ENCODE data around the gene NOP16. TPM values are rescaled to one million over a fixed set of nuclear protein-coding genes. Genes with fewer than 3 reads are reported as not detected.

The NOP16 gene
- polyA plus RNA-seq, 2 of the 4 experiments (the other 2 are of a cell fraction): 90.7 to 127 TPM

DNA sequence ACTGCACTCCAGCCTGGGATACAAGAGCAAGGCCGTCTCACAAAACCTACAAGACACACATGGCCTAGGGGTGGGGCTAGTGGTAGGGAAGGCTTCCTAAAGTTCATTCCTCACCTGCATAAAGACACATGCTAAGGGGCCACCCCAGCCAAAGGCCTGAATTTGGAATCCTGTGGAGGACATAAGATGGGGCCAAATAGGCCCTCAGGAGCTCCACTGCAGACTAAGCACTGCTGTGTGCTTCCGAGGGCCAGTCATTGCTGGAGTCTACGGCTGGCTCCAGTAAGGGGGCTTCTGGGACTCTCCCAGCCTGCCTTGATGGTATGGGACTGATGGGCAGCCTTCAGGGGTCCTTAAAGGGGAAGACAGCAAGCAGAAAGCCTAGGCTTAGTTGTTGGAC lies 5.7 kb downstream of the NOP16 start (continued):
- TF ChIP-seq HEYL (CRISPR knock-in tag; IDR thresholded peaks at IDR 0.05): no peak

DNA sequence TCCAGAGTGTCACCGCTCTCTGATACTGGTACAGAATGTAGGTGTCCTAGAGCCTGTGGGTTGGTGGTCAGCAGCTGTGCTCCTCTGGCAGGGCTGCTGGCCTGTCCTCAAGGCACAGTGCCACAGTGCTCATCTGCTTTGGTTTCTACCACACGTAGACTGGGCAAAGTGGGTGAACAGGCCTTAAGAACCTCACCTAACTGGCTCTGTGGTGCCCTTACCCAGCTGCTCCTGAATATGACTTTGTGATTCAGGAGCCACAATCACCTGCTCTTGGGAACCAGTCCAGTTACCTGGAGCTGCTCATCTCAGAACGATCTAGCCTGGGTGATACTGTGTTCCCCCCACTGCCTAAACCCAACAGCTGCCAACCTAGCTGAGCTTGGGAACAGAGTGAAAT lies 6.4 kb downstream of the NOP16 start:
- no peak overlapping the region for H3K4me2 ChIP-seq
- peaks cover 7% of the 10 kb centered on the region for H3K4me1 ChIP-seq
- no peak overlapping the region for H3K4me3 ChIP-seq
- ChIA-PET POLR2A (no interaction called here), CTCF (interaction anchor here (1.3 kb wide), 1 partner anchor 848 kb away, joined by 4 read pairs; no protein-coding TSS in a partner anchor)
- ATAC-seq (peak in 1 of 2 experiments; percentile 16; a peak in 3 of 6 replicates), DNase-seq (ENCODE audit: low read depth in 1 of 2, low spot score in 1 of 2) (no peak), FAIRE-seq (no peak)
- no peaks in the 10 kb centered on the region for H3K9me3 ChIP-seq
- WGBS (ENCODE audit: missing lambda C conversion rate): 80% methylated on average over 3 of the region's 3 CpGs
- TF ChIP-seq RARB (CRISPR knock-in tag; IDR thresholded peaks at IDR 0.05) (no peak), SMC3 (IDR thresholded peaks at IDR 0.05) (no peak), FOSB (CRISPR knock-in tag; IDR thresholded peaks at IDR 0.05) (no peak), JUNB (IDR thresholded peaks at IDR 0.05) (no peak), HOXA7 (CRISPR knock-in tag; IDR thresholded peaks at IDR 0.05) (no peak), PHF8 (IDR thresholded peaks at IDR 0.05; ENCODE audit: borderline replicate concordance, low read depth) (no peak), ZSCAN20 (CRISPR knock-in tag; IDR thresholded peaks at IDR 0.05) (no peak)
- TF ChIP-seq, protein P1, sequence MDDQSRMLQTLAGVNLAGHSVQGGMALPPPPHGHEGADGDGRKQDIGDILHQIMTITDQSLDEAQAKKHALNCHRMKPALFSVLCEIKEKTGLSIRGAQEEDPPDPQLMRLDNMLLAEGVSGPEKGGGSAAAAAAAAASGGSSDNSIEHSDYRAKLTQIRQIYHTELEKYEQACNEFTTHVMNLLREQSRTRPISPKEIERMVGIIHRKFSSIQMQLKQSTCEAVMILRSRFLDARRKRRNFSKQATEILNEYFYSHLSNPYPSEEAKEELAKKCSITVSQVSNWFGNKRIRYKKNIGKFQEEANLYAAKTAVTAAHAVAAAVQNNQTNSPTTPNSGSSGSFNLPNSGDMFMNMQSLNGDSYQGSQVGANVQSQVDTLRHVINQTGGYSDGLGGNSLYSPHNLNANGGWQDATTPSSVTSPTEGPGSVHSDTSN (IDR thresholded peaks at IDR 0.05): no peak
- TF ChIP-seq, protein P2, sequence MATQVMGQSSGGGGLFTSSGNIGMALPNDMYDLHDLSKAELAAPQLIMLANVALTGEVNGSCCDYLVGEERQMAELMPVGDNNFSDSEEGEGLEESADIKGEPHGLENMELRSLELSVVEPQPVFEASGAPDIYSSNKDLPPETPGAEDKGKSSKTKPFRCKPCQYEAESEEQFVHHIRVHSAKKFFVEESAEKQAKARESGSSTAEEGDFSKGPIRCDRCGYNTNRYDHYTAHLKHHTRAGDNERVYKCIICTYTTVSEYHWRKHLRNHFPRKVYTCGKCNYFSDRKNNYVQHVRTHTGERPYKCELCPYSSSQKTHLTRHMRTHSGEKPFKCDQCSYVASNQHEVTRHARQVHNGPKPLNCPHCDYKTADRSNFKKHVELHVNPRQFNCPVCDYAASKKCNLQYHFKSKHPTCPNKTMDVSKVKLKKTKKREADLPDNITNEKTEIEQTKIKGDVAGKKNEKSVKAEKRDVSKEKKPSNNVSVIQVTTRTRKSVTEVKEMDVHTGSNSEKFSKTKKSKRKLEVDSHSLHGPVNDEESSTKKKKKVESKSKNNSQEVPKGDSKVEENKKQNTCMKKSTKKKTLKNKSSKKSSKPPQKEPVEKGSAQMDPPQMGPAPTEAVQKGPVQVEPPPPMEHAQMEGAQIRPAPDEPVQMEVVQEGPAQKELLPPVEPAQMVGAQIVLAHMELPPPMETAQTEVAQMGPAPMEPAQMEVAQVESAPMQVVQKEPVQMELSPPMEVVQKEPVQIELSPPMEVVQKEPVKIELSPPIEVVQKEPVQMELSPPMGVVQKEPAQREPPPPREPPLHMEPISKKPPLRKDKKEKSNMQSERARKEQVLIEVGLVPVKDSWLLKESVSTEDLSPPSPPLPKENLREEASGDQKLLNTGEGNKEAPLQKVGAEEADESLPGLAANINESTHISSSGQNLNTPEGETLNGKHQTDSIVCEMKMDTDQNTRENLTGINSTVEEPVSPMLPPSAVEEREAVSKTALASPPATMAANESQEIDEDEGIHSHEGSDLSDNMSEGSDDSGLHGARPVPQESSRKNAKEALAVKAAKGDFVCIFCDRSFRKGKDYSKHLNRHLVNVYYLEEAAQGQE (IDR thresholded peaks at IDR 0.05): no peak
- TF ChIP-seq, protein P3, sequence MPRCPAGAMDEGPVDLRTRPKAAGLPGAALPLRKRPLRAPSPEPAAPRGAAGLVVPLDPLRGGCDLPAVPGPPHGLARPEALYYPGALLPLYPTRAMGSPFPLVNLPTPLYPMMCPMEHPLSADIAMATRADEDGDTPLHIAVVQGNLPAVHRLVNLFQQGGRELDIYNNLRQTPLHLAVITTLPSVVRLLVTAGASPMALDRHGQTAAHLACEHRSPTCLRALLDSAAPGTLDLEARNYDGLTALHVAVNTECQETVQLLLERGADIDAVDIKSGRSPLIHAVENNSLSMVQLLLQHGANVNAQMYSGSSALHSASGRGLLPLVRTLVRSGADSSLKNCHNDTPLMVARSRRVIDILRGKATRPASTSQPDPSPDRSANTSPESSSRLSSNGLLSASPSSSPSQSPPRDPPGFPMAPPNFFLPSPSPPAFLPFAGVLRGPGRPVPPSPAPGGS (IDR thresholded peaks at IDR 0.05): no peak
- H3K27ac ChIP-seq: no peak overlapping the region

DNA sequence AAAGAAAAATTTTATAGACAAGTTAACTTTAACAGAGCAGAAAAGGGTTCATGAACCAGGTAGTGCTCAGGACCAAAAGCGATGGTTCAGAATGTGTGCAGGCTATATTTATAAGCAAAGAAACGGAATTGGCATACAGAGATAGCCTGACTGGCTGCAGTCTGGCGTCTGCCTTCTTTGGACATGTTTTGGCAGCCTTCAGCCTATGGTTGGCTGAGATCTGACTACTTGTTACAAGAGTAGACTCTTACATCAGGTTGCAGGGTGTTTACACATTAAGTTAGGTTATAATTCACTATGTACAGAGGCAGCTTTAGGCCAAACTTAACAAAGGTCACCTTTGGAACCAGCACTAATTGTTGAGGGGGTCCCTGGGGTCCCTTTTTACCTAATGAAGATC lies 7.0 kb downstream of the NOP16 start:
- TF ChIP-seq FOSB (CRISPR knock-in tag; IDR thresholded peaks at IDR 0.05): no peak
- TF ChIP-seq, protein P4, sequence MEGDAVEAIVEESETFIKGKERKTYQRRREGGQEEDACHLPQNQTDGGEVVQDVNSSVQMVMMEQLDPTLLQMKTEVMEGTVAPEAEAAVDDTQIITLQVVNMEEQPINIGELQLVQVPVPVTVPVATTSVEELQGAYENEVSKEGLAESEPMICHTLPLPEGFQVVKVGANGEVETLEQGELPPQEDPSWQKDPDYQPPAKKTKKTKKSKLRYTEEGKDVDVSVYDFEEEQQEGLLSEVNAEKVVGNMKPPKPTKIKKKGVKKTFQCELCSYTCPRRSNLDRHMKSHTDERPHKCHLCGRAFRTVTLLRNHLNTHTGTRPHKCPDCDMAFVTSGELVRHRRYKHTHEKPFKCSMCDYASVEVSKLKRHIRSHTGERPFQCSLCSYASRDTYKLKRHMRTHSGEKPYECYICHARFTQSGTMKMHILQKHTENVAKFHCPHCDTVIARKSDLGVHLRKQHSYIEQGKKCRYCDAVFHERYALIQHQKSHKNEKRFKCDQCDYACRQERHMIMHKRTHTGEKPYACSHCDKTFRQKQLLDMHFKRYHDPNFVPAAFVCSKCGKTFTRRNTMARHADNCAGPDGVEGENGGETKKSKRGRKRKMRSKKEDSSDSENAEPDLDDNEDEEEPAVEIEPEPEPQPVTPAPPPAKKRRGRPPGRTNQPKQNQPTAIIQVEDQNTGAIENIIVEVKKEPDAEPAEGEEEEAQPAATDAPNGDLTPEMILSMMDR (IDR thresholded peaks at IDR 0.05): no peak
- no peak for TF ChIP-seq EHMT2 (IDR thresholded peaks at IDR 0.05; ENCODE audit: low read depth)
- no peak for TF ChIP-seq MAFK (IDR thresholded peaks at IDR 0.05; ENCODE audit: partially characterized antibody)
- no peak for TF ChIP-seq MYC (IDR thresholded peaks at IDR 0.05; ENCODE audit: borderline replicate concordance, low read length)
- TF ChIP-seq SMC3 (IDR thresholded peaks at IDR 0.05): no peak
- TF ChIP-seq, protein P3 (IDR thresholded peaks at IDR 0.05): no peak
- TF ChIP-seq NFE2L2 (conservative IDR thresholded peaks at IDR 0.05; ENCODE audit: low read length): no peak
- TF ChIP-seq RARB (CRISPR knock-in tag; IDR thresholded peaks at IDR 0.05): no peak
- no peak for TF ChIP-seq GATA3 (IDR thresholded peaks at IDR 0.05; ENCODE audit: borderline replicate concordance)
- TF ChIP-seq NR3C1 (IDR thresholded peaks at IDR 0.05): no peak
- POLR2A ChIA-PET: no interaction called here
- H3K4me3 ChIP-seq: no peak overlapping the region
- FAIRE-seq (no peak), ATAC-seq (no peak), DNase-seq (ENCODE audit: low read depth in 1 of 2, low spot score in 1 of 2) (no peak)
- CTCF ChIA-PET: interaction anchor here (1.3 kb wide), 1 partner anchor 847 kb away, joined by 4 read pairs; no protein-coding TSS in a partner anchor
- H3K9me3 ChIP-seq: no peaks in the 10 kb centered on the region
- no peak overlapping the region for H3K4me2 ChIP-seq
- no peak overlapping the region for H3K27ac ChIP-seq
- peaks cover 1% of the 10 kb centered on the region for H3K4me1 ChIP-seq
- 90% methylated on average over 3 of the region's 3 CpGs for WGBS (ENCODE audit: missing lambda C conversion rate)
